IPS DF 4.7 (cell line): ENCODE data around the gene GNG4.
"Not testable (repeated sequence)": the region's sequence is repeated elsewhere in the genome, so short reads cannot be mapped to it uniquely, and the experiment has no call there.

Experiments used
- DNase-seq: peaks from one replicate; pipeline ENCODE4 v3.0.0-alpha.2; 2013; ENCODE audit warnings: low spot score; ENCODE audit errors: extremely low read depth

GNG4 gene

DNA sequence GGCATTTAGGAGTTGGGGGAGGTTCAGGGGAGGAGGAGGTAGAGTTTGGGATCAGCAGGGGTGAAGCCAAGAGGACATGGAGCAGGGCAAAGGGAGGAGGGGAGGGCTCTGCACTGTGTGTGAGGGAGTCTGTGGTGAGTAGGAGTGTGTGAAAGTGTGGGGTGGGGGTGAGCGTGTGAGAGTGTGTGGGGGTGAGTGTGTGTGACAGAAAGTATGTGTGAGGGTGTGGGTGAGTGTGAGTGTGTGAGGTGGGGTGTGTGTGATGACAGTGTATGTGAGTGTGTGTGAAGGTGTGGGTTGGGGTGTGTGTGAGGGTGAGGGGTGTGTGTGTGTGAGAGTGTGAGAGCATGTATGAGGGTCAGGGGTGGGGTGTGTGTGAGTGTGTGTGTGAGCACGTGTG, 62.6 kb downstream of the GNG4 start:
- no peak for DNase-seq

DNA sequence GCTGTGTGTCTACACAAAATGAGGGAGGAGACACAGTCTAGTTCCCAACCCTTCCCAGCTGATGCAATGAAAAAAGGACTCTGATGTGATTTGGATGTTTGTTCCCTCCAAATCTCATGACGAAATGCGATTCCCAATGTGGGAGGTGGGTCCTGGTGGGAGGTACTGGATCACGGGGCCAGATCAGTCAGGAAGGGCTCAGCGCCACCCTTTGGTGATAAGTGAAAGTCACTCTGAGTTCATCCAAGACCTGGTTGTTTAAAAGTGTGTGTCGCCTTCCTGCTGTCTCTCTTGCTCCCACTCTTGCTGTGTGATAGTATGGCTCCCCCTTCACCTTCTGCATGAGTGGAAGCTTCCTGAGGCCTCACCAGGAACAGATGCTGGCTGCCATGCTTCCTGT, 63.2 kb downstream of the GNG4 start:
- no peak for DNase-seq

DNA sequence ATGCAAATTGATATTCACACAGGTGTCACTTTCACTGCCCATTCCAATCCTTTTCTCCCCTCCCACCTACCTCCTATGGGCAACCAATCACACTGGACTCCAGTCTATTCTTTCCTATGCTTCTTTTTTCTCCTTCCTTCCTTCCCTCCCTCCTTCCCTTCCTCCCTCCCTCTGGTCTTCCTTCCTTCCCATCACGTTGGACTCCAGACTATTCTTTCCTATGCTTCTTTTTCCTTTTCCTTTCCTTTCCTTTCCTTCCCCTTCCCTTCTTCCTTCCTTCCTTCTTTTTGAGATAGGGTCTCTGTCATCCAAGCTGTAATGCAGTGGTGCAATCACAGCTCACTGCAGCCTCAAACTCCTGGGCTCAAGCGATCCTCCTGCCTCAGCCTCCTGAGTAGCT, 64.6 kb downstream of the GNG4 start:
- DNase-seq: no peak

DNA sequence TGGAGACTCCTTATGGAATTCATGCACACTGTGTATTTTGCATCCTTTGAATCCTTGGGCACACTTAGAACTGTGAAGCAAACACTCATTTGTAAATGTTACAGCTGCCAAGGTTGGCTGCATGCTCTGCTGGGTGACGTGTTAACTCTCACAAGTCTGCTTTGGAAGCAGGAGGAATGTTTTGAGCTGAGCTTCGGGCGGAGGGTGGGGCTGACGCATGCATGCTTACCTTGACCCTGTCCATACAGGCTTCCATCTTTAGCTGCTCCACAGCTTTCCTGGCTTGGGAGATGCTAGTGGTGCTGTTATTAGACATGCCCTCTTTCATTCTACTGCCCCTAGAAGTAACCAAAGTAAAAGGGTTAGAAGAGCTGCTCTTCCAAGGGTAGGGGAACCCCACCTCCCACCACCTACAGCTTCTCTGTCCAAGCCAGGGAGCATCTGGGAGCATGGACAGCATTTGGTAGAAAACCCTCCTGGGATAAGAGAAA, 66.0 kb downstream of the GNG4 start:
- DNase-seq: no peak

DNA sequence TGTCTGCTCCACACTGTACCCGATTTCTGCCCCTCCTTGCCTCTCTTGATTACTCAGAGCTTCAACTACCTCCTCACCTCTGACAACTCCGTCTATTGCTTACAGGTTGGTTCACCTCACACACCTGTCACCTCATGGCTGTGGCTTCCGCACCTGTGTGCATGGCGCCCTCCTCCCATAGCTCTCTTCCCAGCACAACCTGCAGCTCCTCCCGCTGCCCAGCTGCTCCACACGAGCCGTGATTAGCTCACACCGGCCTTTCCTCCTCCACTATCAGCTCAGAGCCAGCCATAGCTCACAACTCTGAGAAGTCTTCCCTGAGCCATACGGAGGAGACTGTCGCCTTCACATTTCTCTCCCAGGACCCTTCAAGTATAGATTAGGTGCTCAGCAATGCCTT, 67.5 kb downstream of the GNG4 start:
- DNase-seq: no peak

DNA sequence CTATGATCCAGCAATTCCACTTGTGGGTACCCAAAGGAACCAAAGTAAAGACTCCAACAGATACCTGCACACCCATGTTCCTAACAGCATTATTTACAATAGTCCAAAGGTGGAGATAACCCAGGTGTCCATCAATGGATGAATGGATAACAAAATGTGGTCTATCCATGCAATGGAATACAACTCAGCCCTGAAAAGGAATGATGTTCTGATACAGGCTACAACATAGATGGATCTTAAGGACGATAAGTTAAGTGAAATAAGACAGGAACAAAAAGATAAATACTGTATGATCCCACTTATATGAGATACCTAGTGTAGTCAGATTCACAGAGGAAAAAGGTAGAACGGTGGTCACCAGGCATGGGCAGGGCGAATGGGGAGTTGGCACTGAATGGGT, 69.7 kb downstream of the GNG4 start:
- DNase-seq: no peak

DNA sequence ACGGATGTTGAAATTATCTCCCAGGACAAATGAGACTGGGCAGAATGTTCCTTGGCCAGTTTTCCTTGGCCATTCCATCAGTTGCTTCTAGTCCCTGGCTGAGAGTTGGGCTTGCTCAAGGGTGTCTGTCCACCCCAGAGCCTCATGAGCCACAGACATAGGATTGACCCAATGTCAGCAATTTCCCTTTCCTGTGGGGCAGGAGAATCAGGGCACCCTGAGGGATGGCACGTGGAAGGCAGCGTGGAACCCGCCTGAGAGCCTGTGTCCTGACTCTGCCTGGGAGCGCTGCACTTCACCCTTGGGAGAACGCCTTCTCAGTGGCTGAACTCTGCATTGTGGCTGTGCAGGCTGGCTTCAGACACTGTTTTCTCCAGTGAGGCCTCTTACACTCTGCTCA, 74.0 kb downstream of the GNG4 start:
- DNase-seq: no peak

DNA sequence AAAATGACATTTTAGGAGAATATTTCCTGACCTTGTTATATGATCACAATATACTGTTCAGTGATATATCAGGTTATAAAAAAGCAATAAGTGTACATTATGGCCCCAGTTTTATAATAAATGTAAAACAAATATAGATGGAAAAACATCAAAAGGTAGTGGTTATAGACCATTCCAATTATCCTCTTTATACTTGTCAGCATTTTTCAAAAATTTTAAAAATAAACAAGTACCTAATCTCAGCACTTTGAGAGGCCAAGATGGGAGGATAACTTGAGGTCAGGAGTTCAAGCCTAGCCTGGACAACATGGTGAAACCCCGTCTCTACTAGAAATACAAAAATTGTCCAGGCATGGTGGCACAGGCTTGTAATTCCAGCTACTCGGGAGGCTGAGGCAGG, 75.7 kb downstream of the GNG4 start:
- no peak for DNase-seq

DNA sequence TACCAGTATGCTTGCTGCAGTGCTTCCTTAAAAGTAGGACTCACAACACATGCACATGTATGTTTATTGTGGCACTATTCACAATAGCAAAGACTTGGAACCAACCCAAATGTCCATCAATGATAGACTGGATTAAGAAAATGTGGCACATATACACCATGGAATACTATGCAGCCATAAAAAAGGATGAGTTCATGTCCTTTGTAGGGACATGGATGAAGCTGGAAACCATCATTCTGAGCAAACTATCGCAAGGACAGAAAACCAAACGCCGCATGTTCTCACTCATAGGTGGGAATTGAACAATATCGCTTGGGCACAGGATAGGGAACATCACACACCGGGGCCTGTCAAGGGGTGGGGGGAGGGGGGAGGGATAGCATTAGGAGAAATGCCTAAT, 76.6 kb downstream of the GNG4 start:
- not testable (repeated sequence) for DNase-seq

DNA sequence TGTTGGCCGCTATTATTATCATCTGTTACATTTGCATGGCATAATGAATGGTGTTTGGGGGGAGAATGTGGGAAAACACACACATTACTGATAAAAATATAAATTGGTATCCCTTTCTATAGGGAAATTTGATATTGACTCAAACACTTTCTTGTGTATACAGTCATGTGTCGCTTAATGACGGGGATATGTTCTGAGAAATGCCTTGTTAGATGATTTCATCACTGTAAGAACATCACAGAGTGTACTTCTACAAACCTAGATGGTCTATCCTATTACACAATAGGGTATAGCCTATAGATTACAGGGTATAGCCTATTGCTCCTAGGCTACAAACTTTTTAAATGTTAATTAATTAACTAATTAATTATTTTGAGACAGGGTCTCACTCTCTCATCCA, 78.1 kb downstream of the GNG4 start:
- DNase-seq: no peak

DNA sequence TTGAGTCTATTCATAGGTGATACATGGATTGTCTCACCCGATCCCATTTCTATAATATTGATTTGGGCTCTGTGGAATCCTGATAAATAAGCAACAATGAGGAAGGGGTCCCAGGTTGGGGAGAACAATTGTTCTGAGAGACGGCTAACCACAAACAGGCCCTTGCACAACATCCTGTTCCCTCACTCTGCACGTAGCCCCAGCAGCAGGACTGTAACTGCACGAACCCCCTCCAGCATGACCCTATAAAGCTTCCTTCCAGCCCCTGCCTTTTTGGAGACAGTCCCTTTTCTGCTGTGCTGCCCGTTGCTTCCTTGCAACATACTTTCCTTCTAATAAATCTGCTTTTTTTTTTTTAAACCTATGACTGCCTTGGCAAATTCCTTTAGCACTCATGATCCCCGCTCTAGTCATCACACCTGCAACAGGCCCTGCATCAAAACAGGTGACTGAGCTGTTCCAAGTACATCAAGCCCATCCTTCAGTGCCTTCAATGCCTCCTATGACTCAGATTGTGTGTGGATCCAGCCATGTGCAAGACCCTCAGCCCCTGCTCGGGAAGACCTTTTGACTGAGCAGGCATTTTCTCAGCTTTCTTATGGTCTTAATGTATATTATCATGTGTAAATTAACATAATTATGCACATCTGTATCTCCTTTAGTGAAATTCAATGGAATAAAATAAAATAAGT, 81.6 kb downstream of the GNG4 start:
- DNase-seq: no peak

DNA sequence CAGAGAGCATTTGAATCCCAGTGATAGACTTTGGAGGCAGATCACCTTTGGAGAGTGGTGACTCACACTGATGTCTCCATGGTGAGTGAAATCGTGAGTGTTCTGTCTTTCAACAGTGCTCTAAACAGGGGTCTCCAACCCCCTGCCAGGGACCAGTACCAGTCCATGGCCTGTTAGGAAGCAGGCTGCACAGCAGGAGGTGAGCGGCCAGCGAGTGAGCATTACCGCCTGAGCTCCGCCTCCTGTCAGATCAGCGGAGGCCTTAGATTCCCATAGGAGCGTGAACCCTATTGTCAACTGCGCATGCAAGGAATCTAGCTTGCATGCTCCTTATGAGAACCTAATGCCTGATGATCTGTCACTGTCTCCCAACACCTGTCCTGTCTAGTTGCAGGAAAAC, 83.5 kb downstream of the GNG4 start:
- no peak for DNase-seq

DNA sequence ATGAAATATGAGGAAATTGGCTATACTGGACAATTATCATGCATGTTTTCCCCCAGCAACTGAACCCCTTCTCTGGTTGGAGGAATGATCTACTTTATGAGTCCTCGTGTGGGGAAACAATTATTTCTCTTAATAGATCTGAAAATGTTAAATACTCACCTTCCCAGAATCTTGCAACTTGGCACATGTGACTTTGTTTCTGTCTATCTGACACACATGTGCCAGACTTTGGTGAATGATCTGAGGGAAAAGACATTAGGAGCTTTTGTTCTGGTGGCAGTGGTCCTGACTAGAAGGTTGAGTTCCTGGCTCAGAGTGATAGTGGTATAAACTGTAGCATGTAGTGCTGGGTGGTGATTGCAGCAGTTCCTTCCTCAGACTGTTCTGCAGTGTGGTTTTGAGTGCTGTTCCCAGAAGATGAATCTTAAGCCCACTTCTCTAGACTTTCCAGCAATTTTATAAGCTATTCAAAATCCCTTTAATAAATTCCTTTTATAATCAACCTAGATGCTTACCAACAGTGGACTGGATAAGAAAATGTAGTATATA, 86.0 kb downstream of the GNG4 start:
- DNase-seq: no peak

DNA sequence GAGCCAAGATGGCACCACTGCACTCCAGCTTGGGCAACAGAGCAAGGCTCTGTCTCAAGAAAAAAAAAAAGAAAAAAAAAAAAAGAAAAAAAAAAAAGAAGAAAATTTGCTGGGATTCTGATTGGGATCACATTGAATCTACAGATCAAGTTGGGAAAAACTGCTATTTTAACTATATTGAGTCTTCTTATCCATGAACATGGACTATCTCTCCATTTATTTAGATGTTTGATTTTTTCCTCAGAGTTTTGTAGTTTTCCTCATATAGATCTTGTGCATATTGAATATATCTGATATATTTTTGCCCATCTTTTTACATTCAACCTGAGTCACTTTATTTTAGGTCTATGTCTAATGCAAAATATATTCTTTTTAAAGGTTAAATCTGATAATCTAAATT, 87.0 kb downstream of the GNG4 start:
- no peak for DNase-seq

DNA sequence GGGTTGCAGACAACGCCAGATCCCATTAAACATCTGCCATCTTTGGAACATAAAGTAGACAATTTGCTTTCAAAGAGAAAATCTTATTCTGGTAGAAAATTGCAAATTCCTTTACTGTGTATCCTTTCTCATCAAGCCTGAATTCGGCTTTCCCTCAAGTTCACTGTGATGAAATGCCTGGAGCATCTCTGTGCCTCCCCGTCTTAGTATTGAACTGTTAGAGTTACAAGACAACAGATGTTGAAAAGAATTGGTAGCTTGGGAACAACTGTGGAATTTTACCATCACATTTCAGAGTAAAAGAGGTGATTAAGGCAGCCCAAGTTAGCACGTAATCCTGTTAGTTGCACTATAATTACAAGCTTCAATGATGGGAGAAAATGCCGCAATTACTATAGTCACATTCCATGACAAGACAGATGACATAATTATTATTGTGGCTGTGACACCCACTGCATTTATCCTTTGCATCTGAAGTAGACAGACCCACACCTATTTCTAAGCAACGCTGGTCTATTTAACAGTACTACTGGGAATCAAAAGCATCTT, 90.9 kb downstream of the GNG4 start:
- no peak for DNase-seq

DNA sequence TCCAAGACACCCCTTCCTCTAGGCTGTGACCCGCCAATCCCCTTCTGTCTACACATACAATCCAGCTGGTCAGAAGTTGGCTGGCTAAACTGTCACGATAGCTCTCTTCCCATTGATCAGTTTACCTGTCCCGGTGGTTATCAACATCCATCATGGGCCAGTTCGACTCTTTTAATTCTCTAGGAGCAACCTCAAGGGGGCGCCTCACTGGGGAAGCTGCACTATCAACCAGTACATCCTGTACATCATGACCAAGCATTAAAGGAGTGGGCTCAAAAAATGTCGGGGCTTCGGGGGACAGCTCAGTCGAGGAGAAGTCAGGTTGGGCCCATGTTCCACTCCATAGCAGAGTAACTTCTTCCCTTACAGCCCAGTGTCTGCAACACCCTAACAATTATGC, 92.1 kb downstream of the GNG4 start:
- DNase-seq: no peak

DNA sequence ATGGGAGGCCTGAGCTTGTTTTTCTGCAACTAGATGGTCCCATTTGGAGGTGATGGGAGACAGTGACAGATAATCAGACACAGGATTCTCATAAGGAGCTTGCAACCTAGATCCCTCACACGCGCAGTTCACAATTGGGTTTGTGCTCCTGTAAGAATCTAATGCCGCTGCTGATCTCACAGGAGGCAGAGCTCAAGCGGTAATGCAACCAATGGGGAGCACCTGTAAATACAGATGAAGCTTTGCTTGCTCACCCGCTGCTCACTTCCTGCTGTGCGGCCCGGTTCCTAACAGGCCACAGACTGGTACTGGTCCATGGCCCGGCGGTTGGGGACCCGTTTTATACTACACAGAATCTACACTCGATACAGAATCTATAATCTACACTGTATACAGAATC, 92.8 kb downstream of the GNG4 start:
- no peak for DNase-seq

DNA sequence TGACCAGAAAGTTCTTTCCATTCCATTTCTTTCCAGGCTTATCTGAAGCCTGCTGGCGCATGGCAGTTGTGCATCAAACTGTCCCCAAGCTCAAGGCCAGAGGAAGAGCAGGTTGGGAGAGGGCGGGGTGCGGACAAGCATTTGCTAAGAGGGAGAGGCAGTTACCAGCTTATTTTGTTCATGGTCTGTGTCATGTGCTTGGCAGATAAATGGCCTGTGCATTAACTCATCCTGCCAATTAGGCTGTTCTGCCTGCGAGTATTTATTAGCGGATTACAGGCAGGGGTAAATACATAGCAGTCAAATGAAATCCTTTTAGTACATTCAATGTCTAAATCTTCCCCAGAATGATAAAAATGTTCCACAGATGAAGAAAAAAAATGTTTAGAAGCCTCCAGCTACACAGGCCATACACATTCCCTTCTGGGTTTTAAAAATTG, 96.5 kb downstream of the GNG4 start:
- DNase-seq: no peak

DNA sequence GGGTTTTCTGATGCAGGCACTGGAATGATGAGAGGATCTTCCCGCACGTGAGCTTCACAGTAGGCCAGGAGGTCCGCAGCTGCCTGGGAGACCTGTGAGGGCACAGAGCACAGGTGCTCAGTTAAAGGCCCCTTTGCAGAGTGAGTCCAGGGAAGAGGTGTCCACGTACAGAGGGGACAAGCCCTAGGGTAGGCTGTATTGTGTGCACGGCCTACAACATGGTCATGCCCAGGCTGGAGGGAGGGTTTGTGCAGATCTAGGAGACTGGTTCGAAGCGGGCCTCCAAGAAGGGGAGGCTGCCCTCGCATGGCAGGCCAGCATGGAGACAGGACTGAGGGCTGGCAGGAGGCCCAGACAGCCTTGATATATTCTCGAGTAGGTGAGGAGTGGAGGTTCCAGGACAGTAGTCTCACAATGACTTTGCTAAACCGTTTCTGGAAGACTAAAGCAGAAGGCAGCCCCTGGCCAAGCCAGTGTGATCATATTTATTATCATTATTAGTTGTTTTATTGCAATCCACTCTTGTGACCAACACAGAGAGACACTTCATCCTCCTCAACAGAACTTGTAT, 97.4 kb downstream of the GNG4 start:
- DNase-seq: no peak

DNA sequence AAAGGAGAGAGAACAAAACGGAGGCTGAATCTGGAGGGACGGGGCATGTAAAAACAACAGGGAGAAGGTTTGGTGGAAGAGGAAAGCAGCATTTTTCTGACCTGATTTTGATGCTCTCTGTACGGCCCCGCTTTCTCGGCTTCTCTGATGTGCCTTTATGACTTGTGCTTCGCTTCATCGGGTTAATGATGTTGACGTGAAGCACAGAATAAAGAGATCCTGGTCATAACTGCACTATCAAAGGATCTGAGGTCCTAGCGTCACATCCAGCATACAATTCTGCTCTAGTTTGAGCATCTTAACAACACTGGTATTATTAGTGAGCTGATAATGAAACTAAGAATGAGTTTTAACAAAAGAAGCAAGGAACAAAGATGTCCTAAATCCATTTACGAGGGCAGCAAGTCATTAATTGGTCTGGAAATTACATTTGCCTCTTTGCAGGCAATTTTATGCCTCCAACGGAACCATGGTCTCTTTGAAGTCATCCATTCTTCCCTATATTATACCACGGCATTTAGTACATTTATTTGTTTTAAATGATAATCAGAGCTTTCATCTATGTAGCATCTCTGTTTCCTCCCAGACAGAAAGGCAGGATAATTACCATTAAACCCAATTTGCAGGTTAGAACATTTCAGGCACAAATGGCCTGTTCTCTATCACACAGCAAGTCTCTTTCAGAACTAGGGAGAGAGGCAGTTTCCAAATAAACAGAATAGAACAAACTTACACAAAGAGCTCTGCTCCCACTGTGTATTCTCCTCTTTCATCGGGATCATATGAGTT, 100.0 kb downstream of the GNG4 start:
- no peak for DNase-seq

DNA sequence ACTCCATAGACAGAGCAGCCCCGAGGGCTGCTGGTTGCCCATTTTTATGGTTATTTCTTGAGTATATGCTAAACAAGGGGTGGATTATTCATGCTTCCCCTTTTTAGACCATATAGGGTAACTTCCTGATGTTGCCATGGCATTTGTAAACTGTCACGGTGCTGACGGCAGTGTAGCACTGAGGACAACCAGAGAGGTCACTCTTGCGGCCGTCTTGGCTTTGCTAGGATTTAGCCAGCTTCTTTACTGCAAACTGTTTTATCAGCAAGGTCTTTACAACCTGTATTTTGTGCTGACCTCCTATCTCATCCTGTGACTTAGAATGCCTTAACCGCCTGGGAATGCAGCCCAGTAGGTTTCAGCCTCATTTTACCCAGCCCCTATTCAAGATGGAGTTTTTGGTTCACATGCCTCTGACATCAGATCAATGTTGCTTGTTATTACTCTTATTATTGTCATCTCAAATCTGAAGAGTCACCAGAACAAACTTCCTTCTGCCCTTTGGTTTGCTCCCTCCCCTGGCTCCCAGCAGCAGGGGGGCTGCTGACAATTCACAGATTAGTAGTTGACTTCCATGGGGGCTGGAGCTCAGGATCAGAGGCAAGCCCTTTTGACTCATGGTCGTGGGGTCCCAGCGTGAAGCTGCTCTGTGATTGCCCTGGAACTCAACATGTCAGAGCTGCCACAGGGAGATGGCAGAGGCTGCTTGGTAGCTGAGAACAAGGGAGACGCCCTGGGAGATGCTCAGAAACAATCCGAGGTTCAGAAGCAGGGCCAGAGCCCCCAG, 103.0 kb downstream of the GNG4 start:
- DNase-seq: not testable (repeated sequence)
